ENCODE results near the gene DYSF. TPM values are rescaled to one million over a fixed set of nuclear protein-coding genes. Genes with fewer than 3 reads are reported as not detected.

Gene DYSF
- total and polyA plus RNA-seq, 2 donors (not counting 1 experiment from before 2014, with no cell fraction given) = 0.17 to 0.43 TPM

DNA sequence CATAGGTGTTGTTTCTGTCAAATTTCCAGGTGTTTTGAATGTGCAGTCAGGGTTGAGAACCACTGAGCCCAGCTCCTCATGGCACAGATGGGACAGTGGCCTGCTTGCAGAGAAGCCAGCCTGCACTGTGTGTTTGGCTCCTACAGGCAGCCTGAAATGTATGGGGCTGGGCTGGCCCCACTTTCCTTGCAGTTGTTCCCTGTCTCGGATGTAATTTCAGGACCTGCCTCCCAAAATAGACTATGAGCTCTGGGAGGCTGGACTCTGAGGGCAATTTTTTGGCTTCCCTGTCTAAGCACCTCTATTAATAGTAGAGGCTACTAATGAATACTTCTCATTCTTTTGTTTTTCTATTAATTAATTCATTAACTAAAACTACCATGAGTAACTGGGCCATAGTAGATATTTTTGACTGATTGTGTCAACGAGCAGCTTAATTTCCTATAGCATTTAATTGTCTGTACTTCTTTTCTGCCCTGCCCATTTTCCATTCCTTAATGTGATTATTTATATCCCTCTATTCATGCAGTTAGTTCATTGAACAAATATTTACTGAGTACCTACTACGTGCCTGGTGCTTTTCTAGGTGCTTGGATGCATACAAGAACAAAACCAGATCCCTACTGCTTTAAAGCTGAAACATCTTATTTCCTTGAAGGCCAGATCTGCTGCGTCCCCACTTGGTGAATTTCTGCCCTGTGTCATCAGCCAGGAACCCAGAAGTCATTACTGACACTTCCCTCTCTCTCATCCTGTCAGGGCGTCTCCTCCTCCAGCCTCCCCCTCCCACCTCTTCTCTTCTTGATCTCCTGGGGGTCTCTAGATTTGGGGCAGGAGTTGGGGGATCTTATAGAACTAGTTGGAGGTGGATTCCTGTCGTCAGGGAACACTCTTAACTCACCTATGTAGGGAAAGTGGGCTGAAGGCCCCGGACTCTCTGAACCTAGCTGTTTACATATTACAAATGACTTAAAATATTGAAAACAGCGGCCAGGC, 16.3 kb downstream of the DYSF start:
- no peak overlapping the region for H3K27ac ChIP-seq (ENCODE audit: low read length in 2 of 2)
- WGBS (ENCODE audit: insufficient coverage) = 74% methylated on average over 3 of the region's 8 CpGs
- TF ChIP-seq, protein P1, sequence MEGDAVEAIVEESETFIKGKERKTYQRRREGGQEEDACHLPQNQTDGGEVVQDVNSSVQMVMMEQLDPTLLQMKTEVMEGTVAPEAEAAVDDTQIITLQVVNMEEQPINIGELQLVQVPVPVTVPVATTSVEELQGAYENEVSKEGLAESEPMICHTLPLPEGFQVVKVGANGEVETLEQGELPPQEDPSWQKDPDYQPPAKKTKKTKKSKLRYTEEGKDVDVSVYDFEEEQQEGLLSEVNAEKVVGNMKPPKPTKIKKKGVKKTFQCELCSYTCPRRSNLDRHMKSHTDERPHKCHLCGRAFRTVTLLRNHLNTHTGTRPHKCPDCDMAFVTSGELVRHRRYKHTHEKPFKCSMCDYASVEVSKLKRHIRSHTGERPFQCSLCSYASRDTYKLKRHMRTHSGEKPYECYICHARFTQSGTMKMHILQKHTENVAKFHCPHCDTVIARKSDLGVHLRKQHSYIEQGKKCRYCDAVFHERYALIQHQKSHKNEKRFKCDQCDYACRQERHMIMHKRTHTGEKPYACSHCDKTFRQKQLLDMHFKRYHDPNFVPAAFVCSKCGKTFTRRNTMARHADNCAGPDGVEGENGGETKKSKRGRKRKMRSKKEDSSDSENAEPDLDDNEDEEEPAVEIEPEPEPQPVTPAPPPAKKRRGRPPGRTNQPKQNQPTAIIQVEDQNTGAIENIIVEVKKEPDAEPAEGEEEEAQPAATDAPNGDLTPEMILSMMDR (IDR thresholded peaks at IDR 0.05) = no peak
- no peak for TF ChIP-seq EZH2 (IDR thresholded peaks at IDR 0.05; ENCODE audit: borderline replicate concordance, insufficient read depth, low read depth, low read length, poor library complexity, severe bottlenecking)
- no peak for DNase-seq
- Mint-ChIP-seq H3K4me1 (peaks cover 15% of the 10 kb centered on the region), H3K4me3 (no peak overlapping the region), H3K27me3 (peaks cover 43% of the 10 kb centered on the region), H3K9me3 (ENCODE audit: insufficient read depth) (no peaks in the 10 kb centered on the region), H3K27ac (no peak overlapping the region)
- CTCF ChIA-PET = no interaction called here
- no peaks in the 10 kb centered on the region for H3K79me2 ChIP-seq (ENCODE audit: control insufficient read depth, insufficient read depth, low read length)
- peaks cover 0 to 5% (median 0%) of the 10 kb centered on the region in 3 donors for H3K9me3 ChIP-seq (ENCODE audit: control extremely low read depth in 1 of 3, control insufficient read depth in 2 of 3, insufficient read depth in 1 of 3, low read length in 2 of 3)
- peaks cover 0 to 36% (median 18%) of the 10 kb centered on the region in 4 experiments for H3K27me3 ChIP-seq (replicated peaks in 1 of 4; ENCODE audit: control extremely low read depth in 1 of 4, control insufficient read depth in 3 of 4, insufficient read depth in 4 of 4, low read length in 3 of 4)
- no peaks in the 10 kb centered on the region for H4K20me1 ChIP-seq (ENCODE audit: control insufficient read depth, insufficient read depth, low read length, poor library complexity, severe bottlenecking)
- no peak overlapping the region for H2AFZ ChIP-seq (ENCODE audit: insufficient read depth, low read depth, low read length, poor library complexity, severe bottlenecking)
- H3K4me2 ChIP-seq (replicated peaks; ENCODE audit: low read depth, low read length, poor library complexity, severe bottlenecking) = no peak overlapping the region
- H3K36me3 ChIP-seq (replicated peaks in 1 of 2; ENCODE audit: control extremely low read depth in 1 of 2, control insufficient read depth in 1 of 2, extremely low read depth in 1 of 2, insufficient read depth in 2 of 2, low read length in 1 of 2) = no peaks in the 10 kb centered on the region
- intact Hi-C loops (cut with micrococcal nuclease) = no loop called here
- no peak overlapping the region for H3K9ac ChIP-seq (ENCODE audit: low read length)
- POLR2A ChIA-PET = no interaction called here
- H3K4me1 ChIP-seq (ENCODE audit: control insufficient read depth in 2 of 2, insufficient read depth in 2 of 2, low read length in 2 of 2) = peaks cover 12 to 14% of the 10 kb centered on the region in 2 donors
- H3K4me3 ChIP-seq (ENCODE audit: control extremely low read depth in 1 of 5, extremely low read depth in 1 of 5, insufficient read depth in 1 of 5, low read depth in 2 of 5, low read length in 4 of 5) = no peak overlapping the region
- ATAC-seq (ENCODE audit: low read depth) = no peak

DNA sequence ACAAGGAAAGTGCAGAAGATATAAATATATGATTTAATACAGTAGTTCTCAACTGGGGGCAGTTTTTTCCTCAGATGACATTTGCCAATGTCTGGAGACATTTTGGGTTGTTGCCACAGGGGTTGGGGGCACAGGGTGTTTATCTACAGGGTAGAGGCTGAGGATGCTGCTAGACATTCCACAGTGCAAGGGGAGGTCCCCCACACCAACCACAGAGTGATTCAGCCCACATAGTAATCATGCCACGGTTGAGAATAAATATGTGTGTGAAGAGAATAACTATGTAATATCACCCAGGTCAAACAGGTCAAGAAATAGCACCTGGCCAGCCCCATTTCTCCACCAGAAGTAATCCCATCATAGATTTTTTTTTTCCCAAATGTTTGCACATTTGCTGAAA, 17.9 kb downstream of the DYSF start:
- Histone ChIP-seq H3K27ac (ENCODE audit: low read length in 2 of 2) (no peak overlapping the region), H3K9me3 (ENCODE audit: control extremely low read depth in 1 of 3, control insufficient read depth in 2 of 3, insufficient read depth in 1 of 3, low read length in 2 of 3) (no peaks in the 10 kb centered on the region), H3K27me3 (replicated peaks in 1 of 4; ENCODE audit: control extremely low read depth in 1 of 4, control insufficient read depth in 3 of 4, insufficient read depth in 4 of 4, low read length in 3 of 4) (peaks cover 0 to 22% (median 11%) of the 10 kb centered on the region in 4 experiments), H3K4me2 (replicated peaks; ENCODE audit: low read depth, low read length, poor library complexity, severe bottlenecking) (no peak overlapping the region), H3K4me1 (ENCODE audit: control insufficient read depth in 2 of 2, insufficient read depth in 2 of 2, low read length in 2 of 2) (peaks cover 5 to 9% of the 10 kb centered on the region in 2 donors), H3K9ac (ENCODE audit: low read length) (no peak overlapping the region), H4K20me1 (ENCODE audit: control insufficient read depth, insufficient read depth, low read length, poor library complexity, severe bottlenecking) (no peaks in the 10 kb centered on the region), H3K36me3 (replicated peaks in 1 of 2; ENCODE audit: control extremely low read depth in 1 of 2, control insufficient read depth in 1 of 2, extremely low read depth in 1 of 2, insufficient read depth in 2 of 2, low read length in 1 of 2) (no peaks in the 10 kb centered on the region), H3K4me3 (ENCODE audit: control extremely low read depth in 1 of 5, extremely low read depth in 1 of 5, insufficient read depth in 1 of 5, low read depth in 2 of 5, low read length in 4 of 5) (no peak overlapping the region), H2AFZ (ENCODE audit: insufficient read depth, low read depth, low read length, poor library complexity, severe bottlenecking) (no peak overlapping the region), H3K79me2 (ENCODE audit: control insufficient read depth, insufficient read depth, low read length) (no peaks in the 10 kb centered on the region)
- DNase-seq = no peak
- intact Hi-C loops (cut with micrococcal nuclease) = no loop called here
- no peak overlapping the region for H3K27ac Mint-ChIP-seq
- H3K27me3 Mint-ChIP-seq = peaks cover 43% of the 10 kb centered on the region
- H3K4me3 Mint-ChIP-seq = no peak overlapping the region
- peaks cover 15% of the 10 kb centered on the region for H3K4me1 Mint-ChIP-seq
- ATAC-seq (ENCODE audit: low read depth) = no peak
- POLR2A ChIA-PET = no interaction called here
- no CpG with 5 or more reads among the region's 1 CpG for WGBS (ENCODE audit: insufficient coverage)
- H3K9me3 Mint-ChIP-seq (ENCODE audit: insufficient read depth) = no peaks in the 10 kb centered on the region
- CTCF ChIA-PET = no interaction called here
- TF ChIP-seq EZH2 (IDR thresholded peaks at IDR 0.05; ENCODE audit: borderline replicate concordance, insufficient read depth, low read depth, low read length, poor library complexity, severe bottlenecking) = no peak
- TF ChIP-seq, protein P1 (IDR thresholded peaks at IDR 0.05) = no peak

Measured in B cell (primary cell).